Loucy (cell line): ENCODE measurements around the gene ANO6.
A peak's percentile ranks its signal among the peaks of the same experiment; 100 is the strongest.
"Not testable (repeated sequence)": the region's sequence is repeated elsewhere in the genome, so short reads cannot be mapped to it uniquely, and the experiment has no call there.

Source experiments
- H2AFZ ChIP-seq: fragments of 200-600 bp; sonication (generic); 2 replicates; pipeline ENCODE4 v1.6.0; 2016; ENCODE audit warnings: antibody characterized with exemption, mild to moderate bottlenecking, low read length, moderate library complexity
- H3F3A ChIP-seq: fragments of 200-600 bp; 2 replicates; pipeline ENCODE4 v1.6.0; 2016; ENCODE audit warnings: antibody characterized with exemption, low read depth, mild to moderate bottlenecking
- H3K27me3 ChIP-seq: fragments of 200-600 bp; sonication (generic); 2 replicates; pipeline ENCODE4 v1.6.1; 2014; ENCODE audit warnings: low read length, mild to moderate bottlenecking; ENCODE audit not compliant: insufficient read depth, poor library complexity, severe bottlenecking
- H3K36me3 ChIP-seq: fragments of 200-600 bp; sonication (generic); 2 replicates; pipeline ENCODE4 v1.6.1; 2016; ENCODE audit warnings: low read length; ENCODE audit not compliant: insufficient read depth
- H3K4me1 ChIP-seq: fragments of 200-600 bp; sonication (generic); 2 replicates; pipeline ENCODE4 v1.5.1; 2014; ENCODE audit warnings: low read length, mild to moderate bottlenecking; ENCODE audit not compliant: insufficient read depth, poor library complexity, severe bottlenecking
- H3K4me2 ChIP-seq: fragments of 200-600 bp; sonication (generic); 2 replicates; pipeline ENCODE4 v1.6.0; 2014; ENCODE audit warnings: antibody characterized with exemption, low read length, low read depth, mild to moderate bottlenecking; ENCODE audit not compliant: poor library complexity, severe bottlenecking
- H3K4me3 ChIP-seq: fragments of 200-600 bp; sonication (generic); 2 replicates; pipeline ENCODE4 v1.5.1; 2014; ENCODE audit warnings: low read length, mild to moderate bottlenecking, mixed read lengths; ENCODE audit not compliant: poor library complexity, severe bottlenecking
- H3K79me2 ChIP-seq: fragments of 200-600 bp; sonication (generic); 2 replicates; pipeline ENCODE4 v1.6.1; 2014; ENCODE audit warnings: low read length; ENCODE audit not compliant: insufficient read depth
- H3K9ac ChIP-seq: fragments of 200-600 bp; sonication (generic); 2 replicates; pipeline ENCODE4 v1.6.0; 2014; ENCODE audit warnings: mild to moderate bottlenecking, low read depth, low read length, moderate library complexity; ENCODE audit not compliant: poor library complexity, severe bottlenecking
- H3K9me2 ChIP-seq: fragments of 200-600 bp; sonication (generic); replicated peaks from 2 replicates; pipeline ENCODE4 v1.6.1; 2016; ENCODE audit warnings: low read depth, low read length, mixed read lengths
- H3K9me3 ChIP-seq: fragments of 200-600 bp; sonication (generic); 2 replicates; pipeline ENCODE4 v1.6.1; 2014; ENCODE audit warnings: mild to moderate bottlenecking, antibody characterized with exemption, low read length, low read depth; ENCODE audit not compliant: insufficient read depth
- H4K20me1 ChIP-seq: fragments of 200-600 bp; sonication (generic); 2 replicates; pipeline ENCODE4 v1.6.0; 2014; ENCODE audit warnings: antibody characterized with exemption, low read length, mild to moderate bottlenecking; ENCODE audit not compliant: insufficient read depth, poor library complexity, severe bottlenecking
- CTCF ChIP-seq: fragments of 200-600 bp; sonication (generic); conservative IDR thresholded peaks from 2 replicates; pipeline ENCODE4 v1.5.1; 2014; ENCODE audit warnings: mild to moderate bottlenecking, antibody characterized with exemption, low read length
- EZH2phosphoT487 ChIP-seq: fragments of 200-600 bp; IDR thresholded peaks from 2 replicates; pipeline ENCODE4 v1.6.1; 2018; ENCODE audit warnings: antibody characterized with exemption, mild to moderate bottlenecking, moderate library complexity, borderline replicate concordance

The ANO6 gene

GRCh38 chr12:45259675-45260074, 43.8 kb downstream of the ANO6 start:
- no peak overlapping the region for H2AFZ ChIP-seq
- H4K20me1 ChIP-seq, result peaks cover 5% of the 10 kb centered on the region
- no peaks in the 10 kb centered on the region for H3K9me2 ChIP-seq
- H3F3A ChIP-seq, result no peaks in the 10 kb centered on the region
- peak overlapping the region; percentile 41 for H3K4me2 ChIP-seq
- H3K4me1 ChIP-seq, result peaks cover 22% of the 10 kb centered on the region
- H3K4me3 ChIP-seq, result peak overlapping the region; percentile 5
- TF ChIP-seq CTCF, result no peak
- TF ChIP-seq EZH2phosphoT487, result no peak
- no peaks in the 10 kb centered on the region for H3K36me3 ChIP-seq
- peaks cover 23% of the 10 kb centered on the region; the same call in 1 of the 2 replicates for H3K79me2 ChIP-seq
- H3K9ac ChIP-seq, result no peak overlapping the region
- H3K27me3 ChIP-seq, result no peaks in the 10 kb centered on the region
- H3K9me3 ChIP-seq, result no peaks in the 10 kb centered on the region

- Histone ChIP-seq H3K36me3 (no peaks in the 10 kb centered on the region), H3K4me3 (peak overlapping the region; percentile 5), H3K27me3 (no peaks in the 10 kb centered on the region), H3K4me1 (peaks cover 22% of the 10 kb centered on the region), H2AFZ (no peak overlapping the region), H3K9me3 (no peaks in the 10 kb centered on the region), H3K9me2 (no peaks in the 10 kb centered on the region), H3K4me2 (peak overlapping the region; percentile 41), H3F3A (no peaks in the 10 kb centered on the region), H4K20me1 (peaks cover 5% of the 10 kb centered on the region), H3K79me2 (peaks cover 25% of the 10 kb centered on the region; the same call in 1 of the 2 replicates), H3K9ac (no peak overlapping the region)
- TF ChIP-seq EZH2phosphoT487, result no peak
- TF ChIP-seq CTCF, result no peak
Observed at GRCh38 chr12:45260104-45260815, 44.4 kb downstream of the ANO6 start.

- TF ChIP-seq EZH2phosphoT487 (no peak), CTCF (no peak)
- peaks cover 5% of the 10 kb centered on the region for H4K20me1 ChIP-seq
- no peak overlapping the region for H3K4me3 ChIP-seq
- peaks cover 22% of the 10 kb centered on the region for H3K4me1 ChIP-seq
- H3K4me2 ChIP-seq, result no peak overlapping the region
- H3K9me3 ChIP-seq, result no peaks in the 10 kb centered on the region
- peaks cover 31% of the 10 kb centered on the region; the same call in 1 of the 2 replicates for H3K79me2 ChIP-seq
- H3K9me2 ChIP-seq, result no peaks in the 10 kb centered on the region
- no peaks in the 10 kb centered on the region for H3K36me3 ChIP-seq
- no peak overlapping the region for H2AFZ ChIP-seq
- H3F3A ChIP-seq, result no peaks in the 10 kb centered on the region
- no peaks in the 10 kb centered on the region for H3K27me3 ChIP-seq
- H3K9ac ChIP-seq, result no peak overlapping the region
Observed at GRCh38 chr12:45260854-45261253, 45.0 kb downstream of the ANO6 start.

GRCh38 chr12:45262185-45262584, 46.3 kb downstream of the ANO6 start:
- H3K27me3 ChIP-seq, H3K4me3 ChIP-seq, H3F3A ChIP-seq, H3K9me3 ChIP-seq, H3K36me3 ChIP-seq, H3K9ac ChIP-seq, H2AFZ ChIP-seq, H4K20me1 ChIP-seq, H3K4me2 ChIP-seq, H3K9me2 ChIP-seq: not testable (repeated sequence)
- peaks cover 21% of the 10 kb centered on the region for H3K4me1 ChIP-seq
- H3K79me2 ChIP-seq, result peaks cover 31% of the 10 kb centered on the region; the same call in 1 of the 2 replicates
